HCT116 (cell line): ENCODE results near the gene GABRP. TPM values are rescaled to one million over a fixed set of nuclear protein-coding genes. Genes with fewer than 3 reads are reported as not detected.

ENCODE experiments used
- ATAC-seq: fragments of 200-7000 bp; cut with Tn5 transposase; 2 replicates; pipeline ENCODE4 v1.9.1; 2020; ENCODE audit warnings: mild to moderate bottlenecking, moderate library complexity
- BruUV-seq: library from RNA; stranded (reverse); fragments of 400-500 nt; replicated peaks from 2 replicates; lab custom pipeline; 2021; lab: Mats Ljungman, UMichigan
- CTCF ChIA-PET: fragments of 300-600 bp; sonication (Branson Sonifier 250); formaldehyde crosslinking; loops from one replicate; lab custom pipeline; 2021; ENCODE audit warnings: antibody characterized with exemption; lab: Charles Lee
- POLR2A ChIA-PET: fragments of 300-600, 350-600 bp; sonication (Branson Sonifier 250); formaldehyde crosslinking; loops from one replicate; lab custom pipeline; 2021; ENCODE audit warnings: antibody characterized with exemption; lab: Charles Lee
- RAD21 ChIA-PET, 2 experiments: fragments of 300-600 bp; sonication (Branson Sonifier 250); formaldehyde crosslinking; loops; one replicate each; lab custom pipeline; 2023; ENCODE audit warnings: low total read pairs in 2 of 2; ENCODE audit not compliant: uncharacterized antibody in 2 of 2, unreplicated experiment in 2 of 2, low non-redundant PET in 1 of 2; lab: Charles Lee
- DNase-seq: peaks from one replicate; pipeline ENCODE4 v3.0.0-alpha.2; 2010; ENCODE audit warnings: low read depth, low spot score
- H2AFZ ChIP-seq: fragments of 200-600 bp; shearing (Covaris generic), sonication (generic); 2 replicates; pipeline ENCODE4 v1.6.1; 2017; ENCODE audit warnings: low read depth, mixed run types, mixed read lengths, antibody characterized with exemption, low read length; ENCODE audit not compliant: poor library complexity, severe bottlenecking
- H3K27ac ChIP-seq: 2 replicates; pipeline ENCODE4 v1.5.1; 2012; ENCODE audit warnings: low read depth, low read length
- H3K27me3 ChIP-seq: fragments of 200-600 bp; sonication (generic); 2 replicates; pipeline ENCODE4 v1.6.1; 2016; ENCODE audit warnings: mixed run types, low read length, mixed read lengths; ENCODE audit not compliant: insufficient read depth
- H3K36me3 ChIP-seq, 2 experiments: fragments of 200-500 bp in 1 of 2; fragments of 200-600 bp in 1 of 2; sonication (Bioruptor generic) in 1 of 2; sonication (generic) in 1 of 2; 2 replicates each; pipeline versions ENCODE4 v1.5.1 to v1.6.1; 2014 to 2016; ENCODE audit warnings: low read length in 2 of 2, inconsistent platforms in 1 of 2, mixed read lengths in 1 of 2, mixed run types in 1 of 2; ENCODE audit not compliant: insufficient read depth in 2 of 2, control insufficient read depth in 1 of 2
- H3K4me1 ChIP-seq, 2 experiments: fragments of 200-600 bp in 1 of 2; sonication (generic) in 1 of 2; 2 replicates each; pipeline versions ENCODE4 v1.5.1 to v1.6.1; 2012 to 2017; ENCODE audit warnings: low read length in 2 of 2, inconsistent platforms in 1 of 2, mild to moderate bottlenecking in 1 of 2, mixed read lengths in 1 of 2, mixed run types in 1 of 2, moderate library complexity in 1 of 2; ENCODE audit not compliant: insufficient read depth in 2 of 2, control insufficient read depth in 1 of 2
- H3K4me2 ChIP-seq: fragments of 200-600 bp; sonication (generic); 2 replicates; pipeline ENCODE4 v1.6.1; 2017; ENCODE audit warnings: mixed run types, low read length, mixed read lengths
- H3K4me3 ChIP-seq, 2 experiments: fragments of 200-600 bp in 1 of 2; sonication (generic) in 1 of 2; replicated peaks in 1 of 2; 2 replicates each; pipeline ENCODE4 v1.5.1; 2011 to 2016; ENCODE audit warnings: low read length in 2 of 2, control low read depth in 1 of 2, low read depth in 1 of 2, mild to moderate bottlenecking in 1 of 2, mixed read lengths in 1 of 2, mixed run types in 1 of 2
- H3K79me2 ChIP-seq: fragments of 200-600 bp; sonication (generic); 2 replicates; pipeline ENCODE4 v1.6.1; 2017; ENCODE audit warnings: mild to moderate bottlenecking, mixed run types, low read length, moderate library complexity, mixed read lengths; ENCODE audit not compliant: insufficient read depth
- H3K9ac ChIP-seq: fragments of 200-600 bp; sonication (generic); 2 replicates; pipeline ENCODE4 v1.6.1; 2016; ENCODE audit warnings: low read length, mixed read lengths
- H3K9me2 ChIP-seq: fragments of 200-600 bp; sonication (generic), shearing (Covaris generic); 2 replicates; pipeline ENCODE4 v1.6.1; 2017; ENCODE audit warnings: mixed run types, mild to moderate bottlenecking, moderate library complexity; ENCODE audit not compliant: insufficient read depth
- H3K9me3 ChIP-seq, 2 experiments: fragments of 200-500 bp in 1 of 2; fragments of 200-600 bp in 1 of 2; sonication (Bioruptor generic) in 1 of 2; sonication (generic) in 1 of 2; 2 replicates each; pipeline ENCODE4 v1.6.1; 2014 to 2017; ENCODE audit warnings: low read length in 2 of 2, mixed read lengths in 2 of 2, inconsistent platforms in 1 of 2, low read depth in 1 of 2, mild to moderate bottlenecking in 1 of 2, mixed run types in 1 of 2, moderate library complexity in 1 of 2; ENCODE audit not compliant: control insufficient read depth in 1 of 2, insufficient read depth in 1 of 2
- H4K20me1 ChIP-seq: fragments of 200-600 bp; sonication (generic), shearing (Covaris generic); 2 replicates; pipeline ENCODE4 v1.6.1; 2017; ENCODE audit warnings: mixed run types, mild to moderate bottlenecking, moderate library complexity; ENCODE audit not compliant: insufficient read depth
- ATF3 ChIP-seq: IDR thresholded peaks from 2 replicates; pipeline ENCODE4 v1.6.1; 2012
- CBX3 ChIP-seq: IDR thresholded peaks from 2 replicates; pipeline ENCODE4 v1.6.1; 2012; ENCODE audit warnings: low read depth
- CTCF ChIP-seq, 3 experiments: fragments of 200-600 bp in 1 of 3; sonication (generic) in 1 of 3; IDR thresholded peaks in 2 of 3; conservative IDR thresholded peaks in 1 of 3; 2 replicates each; pipeline ENCODE4 v1.5.1; 2012 to 2017; ENCODE audit warnings: low read depth in 2 of 3, low read length in 2 of 3, antibody characterized with exemption in 1 of 3, borderline replicate concordance in 1 of 3, control low read depth in 1 of 3, mild to moderate bottlenecking in 1 of 3, mixed read lengths in 1 of 3, mixed run types in 1 of 3, moderate library complexity in 1 of 3; ENCODE audit not compliant: insufficient read depth in 1 of 3
- EGR1 ChIP-seq: IDR thresholded peaks from 2 replicates; pipeline ENCODE4 v1.6.1; 2012; ENCODE audit warnings: low read depth
- ELF1 ChIP-seq: IDR thresholded peaks from 2 replicates; pipeline ENCODE4 v1.6.1; 2012; ENCODE audit warnings: low read depth, borderline replicate concordance
- EZH2 ChIP-seq: fragments of 200-600 bp; sonication (generic); IDR thresholded peaks from 2 replicates; pipeline ENCODE4 v1.6.1; 2017; ENCODE audit warnings: antibody characterized with exemption, mixed run types
- EZH2phosphoT487 ChIP-seq: fragments of 200-600 bp; IDR thresholded peaks from 2 replicates; pipeline ENCODE4 v1.6.1; 2018; ENCODE audit warnings: antibody characterized with exemption, borderline replicate concordance
- JUND ChIP-seq: IDR thresholded peaks from 2 replicates; pipeline ENCODE4 v1.6.1; 2012
- POLR2A ChIP-seq: IDR thresholded peaks from 2 replicates; pipeline ENCODE4 v1.7.0; 2011; ENCODE audit warnings: borderline replicate concordance; ENCODE audit not compliant: insufficient read depth, insufficient read length; ENCODE audit errors: extremely low read depth
- SP1 ChIP-seq: IDR thresholded peaks from 2 replicates; pipeline ENCODE4 v1.6.1; 2012; ENCODE audit warnings: low read depth
- TCF7L2 ChIP-seq: IDR thresholded peaks from 2 replicates; pipeline ENCODE4 v1.7.0; 2011; ENCODE audit warnings: borderline replicate concordance, inconsistent platforms; ENCODE audit not compliant: insufficient read depth, insufficient read length; ENCODE audit errors: extremely low read depth
- ZNF274 ChIP-seq: fragments of 200-500 bp; sonication (Bioruptor generic); IDR thresholded peaks from 2 replicates; pipeline ENCODE4 v1.6.1; 2014; ENCODE audit warnings: mild to moderate bottlenecking, low read depth, low read length, inconsistent platforms
- intact Hi-C: fragments of 100-400 bp; cut with micrococcal nuclease; formaldehyde crosslinking; loops from 2 replicates; pipeline ENCODE4 v1.10.0; 2022
- total RNA-seq: library from RNA; stranded (reverse); gene quantifications from one replicate; pipeline ENCODE4 v1.2.1, GENCODE V29; 2021; ENCODE audit not compliant: unreplicated experiment

GABRP gene
- total RNA-seq, 1 experiment from 2014 or later: not detected

- intact Hi-C loops: loop anchor here (10.0 kb wide), 3 partner anchors 148 to 1158 kb away; no protein-coding TSS in a partner anchor
- H3K9ac ChIP-seq: no peak overlapping the region
- no peaks in the 10 kb centered on the region for H3K9me3 ChIP-seq
- H3K27me3 ChIP-seq: peaks cover 13% of the 10 kb centered on the region; the same call in 1 of the 2 replicates
- no peaks in the 10 kb centered on the region for H3K9me2 ChIP-seq
- H3K27ac ChIP-seq: no peak overlapping the region
- RAD21 ChIA-PET: interaction anchor here in 1 of 2 experiments (3.3 kb wide), 1 partner anchor 44 kb away, joined by 13 read pairs; no protein-coding TSS in a partner anchor
- H3K4me1 ChIP-seq: peaks cover 0 to 10% of the 10 kb centered on the region in 2 experiments; a peak in 1 of 4 replicates
- DNase-seq: no peak
- no peak for ATAC-seq
- no peak overlapping the region for H3K4me3 ChIP-seq
- TF ChIP-seq EZH2: no peak
- TF ChIP-seq POLR2A: no peak
- TF ChIP-seq CBX3: no peak
- TF ChIP-seq ELF1: no peak
- no peak for TF ChIP-seq ATF3
- TF ChIP-seq EZH2phosphoT487: no peak
- no peak for TF ChIP-seq JUND
- no peak for TF ChIP-seq ZNF274
- no peak for TF ChIP-seq CTCF (IDR thresholded peaks at IDR 0.05 in 2 of 3, conservative IDR thresholded peaks at IDR 0.05 in 1 of 3; ENCODE audit: borderline replicate concordance in 1 of 3, insufficient read depth in 1 of 3, low read depth in 2 of 3, low read length in 2 of 3)
- no peak for TF ChIP-seq SP1
- TF ChIP-seq TCF7L2: no peak
- TF ChIP-seq EGR1: no peak
- TF ChIP-seq, all 23 proteins: peak for 0
- Histone ChIP-seq H3K4me2 (no peak overlapping the region), H3K36me3 (no peaks in the 10 kb centered on the region), H4K20me1 (no peaks in the 10 kb centered on the region), H2AFZ (no peak overlapping the region), H3K79me2 (no peaks in the 10 kb centered on the region)
- BruUV-seq: no TSS peak
- POLR2A ChIA-PET: no interaction called here
- CTCF ChIA-PET: interaction anchor here (9.5 kb wide), 1 partner anchor 45 kb away, joined by 113 read pairs; no protein-coding TSS in a partner anchor
Observed at GRCh38 chr5:170746961-170747340, 36.6 kb upstream of the GABRP start.
